GM21390 (cell line): Measurements from ENCODE around the gene ATF7IP2.
"Not testable (repeated sequence)": the region's sequence is repeated elsewhere in the genome, so short reads cannot be mapped to it uniquely, and the experiment has no call there.

ENCODE experiments used
- ATAC-seq: cut with Tn5 transposase; IDR thresholded peaks from one replicate; pipeline ENCODE4 v1.9.1; 2021; ENCODE audit not compliant: unreplicated experiment

Gene ATF7IP2

DNA sequence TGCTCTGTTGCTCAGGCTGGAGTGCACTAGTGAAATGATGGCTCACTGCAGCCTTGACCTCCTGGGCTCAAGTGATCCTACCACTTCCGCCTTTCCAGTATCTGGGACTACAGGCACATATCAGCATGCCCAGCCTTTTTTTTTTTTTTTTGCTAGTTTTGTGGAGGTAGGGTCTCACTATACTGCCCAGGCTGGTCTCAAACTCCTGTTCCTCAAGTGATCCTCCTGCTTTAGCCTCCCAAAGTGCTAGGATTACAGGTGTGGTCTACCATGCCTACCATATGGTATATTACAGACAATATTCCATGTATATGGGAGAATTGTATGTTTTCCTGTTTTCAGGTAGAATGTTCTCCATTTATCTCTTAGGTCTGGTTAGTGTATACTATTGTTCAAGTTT is 12.3 kb upstream of the ATF7IP2 start:
- no peak for ATAC-seq

- no peak for ATAC-seq
Measured at GRCh38 chr16:10376229-10376628, 9.6 kb upstream of the ATF7IP2 start.

DNA sequence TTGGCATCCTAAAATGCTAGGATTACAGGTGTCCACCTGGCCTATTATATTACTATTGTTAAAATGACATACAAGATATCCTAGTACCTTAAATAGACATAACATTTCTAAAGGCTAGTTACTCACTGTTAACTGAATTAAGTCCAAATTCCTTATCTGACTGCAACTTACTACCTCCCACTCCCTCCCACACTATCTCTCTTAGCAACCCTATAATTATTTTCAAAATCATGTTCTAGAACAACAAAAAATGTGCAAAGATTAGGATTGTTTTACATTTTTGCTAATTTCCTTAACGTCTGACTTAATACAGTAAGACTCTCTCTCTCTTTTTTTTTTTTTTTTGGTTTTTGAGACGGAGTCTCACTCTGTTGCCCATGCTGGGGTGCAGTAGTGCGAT is 2.2 kb upstream of the ATF7IP2 start:
- ATAC-seq, result no peak

GRCh38 chr16:10386517-10387100 is 748 bp downstream of the ATF7IP2 start:
- no peak for ATAC-seq

- no peak for ATAC-seq
Measured at GRCh38 chr16:10387188-10387617, 1.3 kb downstream of the ATF7IP2 start.

GRCh38 chr16:10388988-10389387 is 3.1 kb downstream of the ATF7IP2 start:
- ATAC-seq, result no peak

GRCh38 chr16:10390330-10390729 is 4.5 kb downstream of the ATF7IP2 start:
- no peak for ATAC-seq

DNA sequence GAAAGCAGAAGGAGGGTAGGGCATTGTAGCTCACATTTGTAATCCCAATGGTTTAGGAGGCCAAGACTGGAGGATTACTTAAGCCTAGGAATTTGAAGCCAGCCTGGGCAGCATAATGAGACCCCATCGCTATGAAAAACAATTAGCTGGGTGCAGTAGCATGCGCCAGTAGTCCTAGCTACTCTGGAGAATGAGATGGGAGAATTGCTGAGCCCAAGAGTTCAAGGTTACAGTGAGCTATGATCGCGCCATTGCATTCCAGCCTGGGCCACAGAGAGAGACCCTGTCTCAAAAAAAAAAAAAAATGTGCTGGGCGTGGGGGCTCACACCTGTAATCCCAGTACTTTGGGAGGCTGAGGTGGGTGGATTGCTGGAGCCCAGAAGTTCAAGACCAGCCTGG is 5.0 kb downstream of the ATF7IP2 start:
- no peak for ATAC-seq

GRCh38 chr16:10391339-10391738 is 5.5 kb downstream of the ATF7IP2 start:
- ATAC-seq, result no peak

GRCh38 chr16:10402975-10403374 is 17.1 kb downstream of the ATF7IP2 start:
- no peak for ATAC-seq

DNA sequence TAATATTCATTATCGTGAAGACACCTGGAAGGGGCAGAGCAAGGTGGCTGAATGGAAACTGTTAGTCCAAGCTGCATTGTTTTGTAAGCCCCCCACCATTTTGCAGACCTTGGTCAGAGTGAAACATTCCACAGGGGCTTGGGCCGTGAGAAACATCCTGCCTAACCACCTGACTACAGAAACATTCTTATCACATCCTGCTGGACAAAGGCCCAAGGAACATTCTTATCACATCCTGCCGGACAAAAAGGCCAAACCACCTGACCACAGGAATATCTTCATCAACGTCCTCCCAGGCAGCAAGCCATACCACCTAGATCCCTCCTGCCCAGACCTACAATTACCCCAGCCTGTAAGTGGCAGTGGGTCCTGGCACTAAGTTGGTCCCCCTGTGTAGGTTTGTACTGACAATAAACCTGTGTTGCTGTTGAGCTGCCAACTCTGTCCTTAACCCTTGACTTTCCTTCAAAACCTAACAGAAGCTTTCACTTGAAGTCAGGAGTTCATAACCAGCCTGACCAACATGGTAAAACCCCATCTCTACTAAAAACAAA is 19.6 kb downstream of the ATF7IP2 start:
- ATAC-seq, result no peak

DNA sequence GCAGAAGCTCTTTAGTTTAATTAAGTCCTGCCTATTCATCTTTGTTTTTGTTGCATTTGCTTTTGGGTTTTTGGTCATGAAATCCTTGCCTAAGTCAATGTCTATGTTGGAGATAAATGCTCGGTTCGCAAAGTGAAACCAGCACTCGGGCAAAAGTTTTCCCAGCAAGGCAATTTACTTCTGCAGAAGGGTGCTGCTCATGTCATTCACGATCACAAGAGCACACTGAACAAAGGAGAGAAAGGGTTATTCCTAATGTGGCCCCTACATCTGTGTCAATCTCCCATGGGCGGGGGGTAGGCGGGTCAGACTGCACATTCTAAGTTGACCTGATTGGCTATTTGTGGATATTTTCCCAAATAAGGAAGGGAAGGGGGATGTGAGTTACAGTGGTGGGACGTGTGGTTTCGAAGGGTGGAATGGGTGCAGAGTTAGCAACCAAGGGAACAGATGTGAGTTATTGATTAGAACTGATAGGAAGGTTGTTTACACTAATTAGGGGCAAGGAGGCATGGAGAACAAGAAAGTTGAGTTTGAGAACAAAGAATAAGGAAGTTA is 23.0 kb downstream of the ATF7IP2 start:
- ATAC-seq, result no peak

DNA sequence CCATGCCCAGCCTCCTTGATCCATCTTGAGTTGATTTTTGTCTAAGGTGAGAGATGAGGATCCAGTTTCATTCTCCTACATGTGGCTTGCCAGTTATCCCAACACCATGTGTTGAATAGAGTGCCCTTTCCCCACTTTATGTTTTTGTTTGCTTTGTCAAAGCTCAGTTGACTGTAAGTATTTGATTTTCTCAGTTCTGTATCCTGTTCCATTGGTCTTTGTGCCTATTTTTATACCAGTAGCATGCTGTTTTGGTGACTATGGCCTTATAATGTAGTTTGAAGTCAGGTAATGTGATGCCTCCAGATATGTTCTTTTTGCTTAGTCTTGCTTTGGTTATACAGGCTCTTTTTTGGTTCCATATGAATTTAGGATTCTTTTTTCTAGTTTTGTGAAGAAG is 23.9 kb downstream of the ATF7IP2 start:
- not testable (repeated sequence) for ATAC-seq

DNA sequence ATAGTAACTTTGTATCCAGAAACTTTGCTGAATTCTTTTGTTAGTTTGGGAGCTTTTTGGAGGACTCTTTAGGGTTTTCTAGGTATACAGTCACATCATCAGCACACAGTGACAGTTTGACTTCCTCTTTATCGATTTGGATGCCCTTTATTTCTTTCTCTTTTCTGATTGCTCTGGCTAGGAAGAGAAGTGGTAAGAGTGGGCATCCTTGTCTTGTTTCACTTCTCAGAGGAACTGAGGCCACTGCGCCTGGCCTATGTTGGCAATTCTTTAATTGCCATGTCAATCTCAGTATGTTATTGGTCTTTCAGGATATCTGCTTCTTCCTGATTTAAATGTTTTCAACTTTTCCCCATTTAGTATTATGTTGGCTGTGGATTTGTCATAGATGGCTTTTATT is 24.6 kb downstream of the ATF7IP2 start:
- no peak for ATAC-seq

- ATAC-seq, result no peak
Measured at GRCh38 chr16:10412935-10413601, 27.2 kb downstream of the ATF7IP2 start.

GRCh38 chr16:10418204-10418603 is 32.3 kb downstream of the ATF7IP2 start:
- ATAC-seq, result not testable (repeated sequence)

- ATAC-seq, result no peak
Measured at GRCh38 chr16:10419701-10420100, 33.8 kb downstream of the ATF7IP2 start.

DNA sequence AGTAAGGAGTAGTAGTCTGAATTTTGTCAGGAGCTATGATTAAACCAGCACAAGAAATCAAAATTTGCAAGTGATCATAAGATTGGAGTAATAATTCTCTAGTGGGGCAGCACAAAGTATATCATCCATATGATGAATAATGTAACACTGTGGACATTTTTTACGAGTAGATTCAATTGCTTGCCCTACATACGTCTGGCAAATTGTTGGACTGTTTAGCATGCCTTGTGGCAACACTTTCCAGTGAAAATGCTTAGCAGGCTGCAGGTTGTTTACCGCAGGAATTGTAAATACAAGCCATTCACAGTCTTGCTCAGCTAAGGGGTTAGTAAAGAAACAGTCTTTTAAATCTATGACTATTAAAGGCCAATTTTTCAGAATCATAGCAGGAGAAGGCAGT is 35.7 kb downstream of the ATF7IP2 start:
- no peak for ATAC-seq

- no peak for ATAC-seq
Measured at GRCh38 chr16:10428433-10429168, 42.7 kb downstream of the ATF7IP2 start.

DNA sequence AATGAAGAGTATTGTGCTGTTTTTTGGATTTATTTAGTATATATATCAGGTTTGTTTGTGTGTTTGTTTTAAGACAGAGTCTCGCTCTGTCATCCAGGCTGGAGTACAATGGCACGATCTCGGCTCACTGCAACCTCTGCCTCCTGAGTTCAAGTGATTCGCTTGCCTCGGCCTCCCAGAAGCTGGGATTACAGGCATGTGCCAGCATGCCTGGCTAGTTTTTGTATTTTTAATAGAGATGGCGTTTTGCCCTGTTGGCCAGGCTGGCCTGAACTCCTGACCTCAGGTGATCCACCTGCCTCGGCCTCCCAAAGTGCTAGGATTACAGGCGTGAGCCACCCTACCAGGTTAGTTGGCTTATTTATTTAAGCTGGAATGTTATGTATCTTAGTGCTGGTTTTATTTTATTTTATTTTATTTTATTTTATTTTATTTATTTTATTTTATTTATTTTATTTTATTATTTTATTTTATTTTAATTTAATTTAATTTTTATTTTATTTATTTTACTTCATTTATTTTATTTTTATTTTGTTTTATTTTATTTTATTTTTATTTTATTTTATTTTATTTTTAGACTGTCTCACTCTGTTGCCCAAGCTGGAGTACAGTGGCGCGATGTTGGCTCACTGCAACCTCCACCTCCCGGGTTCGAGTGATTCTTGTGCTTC is 43.6 kb downstream of the ATF7IP2 start:
- not testable (repeated sequence) for ATAC-seq

DNA sequence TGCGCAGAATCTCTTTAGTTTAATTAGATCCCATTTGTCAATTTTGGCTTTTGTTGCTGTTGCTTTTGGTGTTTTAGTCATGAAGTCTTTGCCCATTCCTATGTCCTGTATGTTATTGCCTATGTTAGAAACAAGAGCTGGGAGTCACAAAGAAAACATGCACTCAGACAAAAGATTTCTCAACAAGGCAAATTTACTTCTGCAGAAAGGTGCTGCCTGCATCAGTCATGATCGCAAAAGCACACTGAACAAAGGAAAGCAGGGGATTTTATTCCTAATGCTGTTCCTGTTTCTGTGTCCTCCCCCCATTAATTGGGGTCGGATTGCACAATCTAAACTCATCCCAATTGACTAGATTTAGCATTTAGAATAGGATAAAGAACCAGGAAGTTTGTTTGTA is 55.9 kb downstream of the ATF7IP2 start:
- ATAC-seq, result no peak
